Activated gamma-delta T cell treated with anti-CD3 and anti-CD28 coated beads, Interleukin-2, amount 50 U/mL, for 16 hours (primary cell): ENCODE data around the gene BAZ2B.

Experiments
- DNase-seq: peaks from one replicate; pipeline ENCODE4 v3.0.0-alpha.2; 2020; ENCODE audit warnings: low read depth

Gene BAZ2B

DNA sequence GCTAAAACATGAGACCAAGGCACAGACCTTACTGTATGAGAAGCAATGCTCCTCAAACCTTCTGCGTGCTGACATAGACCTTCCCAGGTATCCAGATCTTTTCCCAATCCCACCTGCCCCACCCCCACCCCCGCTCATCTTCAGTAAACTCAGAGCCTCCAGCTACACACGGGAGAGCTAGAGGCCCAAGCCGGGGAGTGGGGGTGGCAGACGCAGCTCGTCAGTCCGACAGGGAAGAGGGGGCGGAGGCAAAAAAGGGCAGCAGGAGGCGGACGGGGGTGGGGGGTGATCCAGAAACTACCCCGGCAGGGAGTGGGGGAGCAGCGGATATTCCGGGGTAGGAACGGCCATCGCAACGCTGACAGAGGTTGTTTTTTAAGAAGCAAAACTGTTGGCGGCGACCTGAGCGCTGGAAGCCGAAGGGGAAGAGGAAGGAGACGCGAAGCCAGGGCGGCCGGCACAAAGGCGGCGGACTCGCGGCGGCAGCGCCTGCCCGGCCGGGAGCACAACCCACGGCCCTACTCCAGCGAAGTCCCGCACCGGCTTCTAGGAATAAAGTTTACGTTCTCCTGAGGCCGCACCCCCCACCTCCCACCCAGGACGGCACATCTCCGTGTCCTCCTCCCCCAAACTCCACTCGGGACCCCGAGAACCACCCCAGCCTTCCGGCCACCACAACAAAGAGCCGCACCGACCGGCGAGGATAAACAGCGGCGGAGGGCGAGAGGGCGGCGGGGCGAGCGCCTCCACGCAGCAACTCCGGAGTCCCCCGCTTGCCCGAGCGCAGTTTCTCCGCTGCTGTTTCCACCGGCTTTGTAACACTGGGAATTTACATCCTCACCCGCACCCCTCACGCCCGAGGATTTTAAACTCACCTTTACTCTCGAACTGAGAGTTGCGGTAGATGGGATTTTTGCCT is 722 bp downstream of the BAZ2B start:
- DNase-seq: peak; percentile 30

DNA sequence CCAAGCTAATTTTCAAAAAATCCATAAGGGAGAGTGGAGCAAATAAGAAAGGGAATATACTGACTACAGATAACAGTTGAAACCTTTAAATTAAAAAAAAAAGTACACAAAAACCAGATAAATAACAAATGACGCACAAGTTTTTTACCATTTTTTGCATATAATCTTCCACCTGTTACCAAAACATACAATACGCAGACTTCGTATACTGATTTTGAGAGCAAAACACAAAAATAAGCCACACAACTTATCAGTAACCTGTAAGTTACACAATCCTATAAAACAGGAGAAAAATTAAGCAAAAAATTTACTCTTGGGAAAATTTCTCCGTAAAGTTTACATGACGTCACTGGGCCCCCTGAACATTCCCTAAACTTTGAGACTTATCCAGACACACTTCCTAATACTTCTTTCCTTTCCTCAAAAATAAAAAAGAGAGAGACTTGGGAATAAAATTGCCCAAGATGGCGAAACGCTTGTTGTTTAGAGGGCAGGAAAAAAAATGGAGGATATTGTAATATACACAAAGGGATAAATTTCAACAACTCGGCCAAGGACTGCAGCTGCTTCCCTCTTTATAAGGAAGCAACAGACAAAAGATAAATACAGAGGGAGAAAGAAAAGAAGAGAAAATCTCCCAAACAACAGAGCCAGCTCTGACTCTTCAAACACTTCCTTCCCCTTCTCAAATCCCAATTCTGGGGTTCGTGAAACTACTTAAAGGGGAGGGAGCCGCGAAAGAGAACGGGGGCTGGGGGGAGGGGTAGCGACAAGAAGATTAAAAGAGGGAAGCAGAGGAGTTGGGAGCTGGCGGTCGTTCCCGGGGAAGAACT is 1.6 kb downstream of the BAZ2B start:
- no peak for DNase-seq

DNA sequence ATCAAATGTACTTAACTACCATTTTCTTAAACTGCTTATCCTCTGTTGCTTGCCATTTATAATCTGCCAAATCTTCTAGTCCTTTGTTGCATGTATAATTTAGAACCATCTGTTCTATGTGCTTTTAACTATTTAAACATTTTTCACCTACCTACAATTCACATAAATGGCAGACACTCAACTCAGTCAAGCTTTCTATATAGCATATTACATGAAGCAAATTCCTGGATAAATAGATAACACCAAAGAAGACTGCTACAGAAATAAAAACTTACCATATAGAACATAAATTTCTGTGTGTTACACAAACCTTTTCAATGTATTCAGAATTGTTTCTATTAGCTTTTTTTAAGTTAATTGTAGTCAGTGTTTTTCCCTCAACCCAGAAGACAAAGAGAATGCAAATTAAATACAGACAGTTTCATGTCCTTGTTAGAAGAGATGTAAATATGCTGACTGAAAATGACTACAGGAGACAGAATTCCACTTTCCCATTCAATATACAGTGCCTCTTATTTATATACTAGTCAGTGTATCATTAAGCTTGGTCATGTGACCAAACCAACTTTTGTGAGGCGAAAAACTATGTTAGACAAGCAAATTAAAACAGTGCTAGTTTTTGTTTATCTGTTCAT is 2.6 kb downstream of the BAZ2B start:
- no peak for DNase-seq

DNA sequence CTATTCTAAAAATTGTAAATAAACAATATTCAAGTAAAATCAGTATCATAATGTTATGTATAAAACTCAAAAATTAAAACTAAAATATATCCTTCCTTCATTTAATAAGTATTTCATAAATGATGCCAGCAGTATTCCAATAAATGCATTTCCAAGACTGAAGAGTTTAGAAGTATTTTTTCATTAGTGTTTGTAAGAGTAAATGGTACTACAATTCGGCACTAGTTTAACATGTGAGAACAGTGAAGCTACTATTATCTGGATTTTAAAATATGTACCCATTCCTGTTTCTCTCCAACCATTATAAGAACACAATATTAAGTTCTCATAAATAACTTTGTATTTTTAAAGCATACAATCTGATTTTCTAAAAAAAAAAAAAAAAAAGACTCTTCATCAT is 3.3 kb downstream of the BAZ2B start:
- DNase-seq: no peak

DNA sequence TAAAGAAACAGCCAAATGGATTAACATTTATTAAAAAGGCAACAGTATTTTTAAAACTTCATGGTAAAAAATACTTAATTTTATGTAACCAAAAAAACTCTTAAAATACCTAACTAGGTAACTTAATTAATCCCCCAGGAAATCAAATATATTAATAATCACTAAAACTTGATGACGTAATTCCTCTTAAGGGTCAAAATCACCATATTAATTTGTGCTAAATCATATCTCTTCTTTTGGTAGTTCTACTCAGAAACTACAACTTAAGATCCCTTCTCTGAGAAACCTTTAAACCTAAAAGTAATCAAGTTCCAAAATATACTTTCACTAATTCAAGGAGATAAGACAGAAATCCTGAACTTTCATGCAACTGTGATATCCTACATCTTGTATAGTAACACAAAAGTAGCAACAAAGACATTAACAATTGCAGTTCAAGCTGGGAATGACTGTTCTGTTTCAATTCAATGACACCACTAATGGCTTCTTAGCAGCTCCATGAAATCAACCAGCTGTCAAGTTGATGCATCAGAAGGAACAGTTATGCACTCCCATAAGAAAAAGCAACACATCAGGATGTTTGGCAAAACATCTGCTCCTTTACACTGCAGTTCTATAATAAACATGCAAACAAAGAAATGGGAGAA is 4.0 kb downstream of the BAZ2B start:
- no peak for DNase-seq

GRCh38 chr2:159609811-159610549 is 6.4 kb downstream of the BAZ2B start:
- DNase-seq: no peak

DNA sequence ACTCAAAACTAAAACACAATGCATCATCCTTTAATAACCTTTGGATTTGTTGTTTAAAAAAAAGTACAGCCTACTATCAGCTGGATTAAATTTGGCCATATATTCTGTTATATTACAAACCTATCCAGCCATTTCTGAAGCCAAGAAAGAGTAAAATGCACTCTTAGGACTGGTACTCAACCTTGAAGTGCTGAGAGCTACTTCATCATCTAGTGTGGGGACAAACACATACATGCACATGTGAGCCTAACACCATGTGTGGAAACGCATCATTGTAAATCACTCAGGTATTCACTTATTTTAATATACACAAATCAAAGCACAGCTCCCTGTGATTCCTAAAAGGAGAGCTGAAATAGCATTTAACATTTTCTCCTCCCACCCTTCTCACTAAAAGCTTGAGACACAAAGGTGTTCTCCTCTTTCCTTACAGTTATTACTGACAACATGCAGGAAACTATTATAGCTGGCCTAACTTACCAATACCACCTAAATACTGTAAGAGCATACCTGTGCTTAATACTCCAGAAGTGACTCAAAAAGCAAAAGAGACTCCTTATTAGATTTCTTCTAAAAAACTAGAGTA is 7.5 kb downstream of the BAZ2B start:
- DNase-seq: no peak

DNA sequence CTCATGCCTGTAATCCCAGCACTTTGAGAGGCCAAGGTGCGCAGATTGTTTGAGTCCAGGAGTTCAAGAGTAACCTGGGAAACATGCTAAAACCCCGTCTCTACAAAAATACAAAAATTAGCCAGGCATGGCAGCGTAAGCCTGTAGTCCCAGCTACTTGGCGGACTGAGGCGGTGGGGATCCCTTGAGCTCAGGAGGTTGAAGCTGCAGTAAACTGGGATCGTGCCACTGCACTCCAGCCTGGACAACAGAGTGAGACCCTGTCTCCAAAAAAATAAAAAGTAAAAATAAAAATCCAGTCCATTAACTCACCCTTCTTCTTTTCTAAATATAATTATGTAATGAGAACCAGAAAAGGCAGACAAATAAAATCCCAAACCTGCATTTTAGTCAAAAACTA is 8.2 kb downstream of the BAZ2B start:
- DNase-seq: no peak

GRCh38 chr2:159606287-159606686 is 10.1 kb downstream of the BAZ2B start:
- DNase-seq: no peak

- no peak for DNase-seq
Measured at GRCh38 chr2:159605441-159606178, 10.7 kb downstream of the BAZ2B start.

DNA sequence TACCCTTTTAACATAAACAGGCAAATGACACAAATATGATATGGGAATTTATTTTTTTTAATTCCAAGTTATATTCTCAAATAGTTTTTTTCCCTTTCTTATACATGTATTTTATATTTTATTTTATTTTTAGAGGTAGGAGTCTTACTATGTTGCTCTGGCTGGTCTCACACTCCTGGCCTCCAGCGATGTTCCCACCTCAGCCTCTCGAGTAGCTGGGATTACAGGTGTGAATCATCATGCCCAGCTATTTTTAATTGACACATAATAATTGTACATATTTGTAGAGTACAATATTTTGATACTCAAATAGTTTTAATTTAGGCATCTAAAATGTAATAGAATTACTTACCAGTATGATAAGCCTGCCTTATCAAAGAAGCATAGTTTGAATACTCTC is 12.2 kb downstream of the BAZ2B start:
- no peak for DNase-seq

- DNase-seq: no peak
Measured at GRCh38 chr2:159600752-159601151, 15.6 kb downstream of the BAZ2B start.

DNA sequence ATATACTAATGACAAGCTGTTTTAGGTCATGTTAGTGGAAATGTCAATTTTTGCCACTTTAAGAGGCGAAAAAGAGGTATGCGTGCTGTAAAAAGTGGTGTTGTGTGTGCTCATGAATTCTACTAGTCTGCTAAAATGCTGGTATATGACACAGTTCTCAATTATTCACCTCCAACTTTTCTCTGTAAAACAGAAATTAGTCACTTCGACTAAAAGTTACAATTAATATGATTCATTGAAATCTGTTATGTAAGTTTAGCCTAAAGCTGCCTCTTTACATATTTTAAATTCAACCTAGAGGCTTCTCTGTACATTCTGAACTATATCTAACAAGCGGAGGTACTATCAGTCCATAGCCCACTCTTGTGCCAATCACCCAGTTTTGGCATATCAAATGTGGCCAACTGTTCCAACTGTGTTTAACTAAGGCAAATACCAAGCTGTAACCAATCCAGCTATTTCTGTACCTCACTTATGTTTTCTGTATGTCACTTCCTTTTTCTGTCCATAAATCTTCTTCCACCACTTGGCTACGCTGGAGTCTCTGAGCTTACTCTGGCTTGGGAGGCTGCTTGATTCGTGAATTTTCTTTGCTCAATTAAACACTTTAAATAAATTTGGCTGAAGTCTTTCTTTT is 20.8 kb downstream of the BAZ2B start:
- DNase-seq: no peak

- no peak for DNase-seq
Measured at GRCh38 chr2:159592441-159592840, 23.9 kb downstream of the BAZ2B start.

GRCh38 chr2:159591221-159591620 is 25.1 kb downstream of the BAZ2B start:
- DNase-seq: no peak

DNA sequence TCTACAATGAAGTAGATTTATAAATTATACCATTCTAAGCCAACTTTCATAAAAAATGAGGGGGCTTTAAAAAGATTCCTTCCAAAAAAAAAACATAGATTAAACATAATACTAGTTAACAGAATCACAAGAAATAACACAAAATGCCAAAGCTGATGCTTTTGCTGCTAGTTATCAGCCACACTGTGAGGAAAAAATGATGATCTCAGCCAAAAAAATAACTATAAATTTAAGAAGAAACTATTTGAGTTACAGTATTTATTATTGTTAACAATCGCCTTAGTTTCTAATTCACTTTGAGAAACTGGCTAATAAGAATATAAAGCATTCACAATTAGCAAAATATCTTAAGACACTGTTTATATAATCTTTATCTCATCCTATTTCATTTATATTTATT is 27.1 kb downstream of the BAZ2B start:
- no peak for DNase-seq

DNA sequence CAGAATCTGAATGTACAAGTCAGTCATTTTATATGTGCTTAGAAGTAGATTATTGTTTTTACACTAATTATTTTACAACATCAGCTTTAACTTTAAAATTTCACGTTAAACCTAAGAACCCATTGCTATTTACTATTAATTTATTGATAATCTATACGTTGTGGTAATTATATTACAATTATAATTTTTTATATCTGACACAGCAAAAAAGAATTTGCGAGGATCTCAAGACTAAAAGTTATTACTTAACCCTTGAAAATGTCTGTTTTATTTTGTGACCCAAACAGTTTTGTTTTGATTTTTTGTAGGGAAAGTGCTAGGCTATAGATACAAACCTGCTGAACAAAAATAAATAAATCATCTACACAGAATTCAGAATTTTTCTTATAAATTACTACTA is 30.3 kb downstream of the BAZ2B start:
- DNase-seq: no peak

- DNase-seq: no peak
Measured at GRCh38 chr2:159585622-159586021, 30.7 kb downstream of the BAZ2B start.

DNA sequence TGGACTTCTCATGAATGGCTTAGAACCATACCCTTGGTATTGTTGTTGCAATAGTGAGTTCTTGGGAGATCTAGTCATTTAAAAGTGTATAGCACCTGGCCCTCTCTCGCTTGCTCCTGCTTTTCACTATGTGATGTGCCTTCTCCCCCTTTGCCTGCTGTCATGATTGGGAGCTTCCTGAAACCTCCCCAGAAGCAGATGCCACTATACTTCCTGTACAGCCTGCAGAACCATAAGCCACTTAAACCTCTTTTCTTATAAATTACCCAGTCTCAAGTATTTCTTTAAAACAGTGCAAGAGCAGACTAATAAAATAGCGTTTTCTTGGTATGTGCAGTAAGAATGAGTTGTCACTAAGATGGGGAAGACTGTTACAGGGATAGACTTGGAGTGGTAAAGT is 31.6 kb downstream of the BAZ2B start:
- no peak for DNase-seq
